K562 (cell line): ENCODE data around the gene HPS4. TPM values are rescaled to one million over a fixed set of nuclear protein-coding genes. Genes with fewer than 3 reads are reported as not detected.
A peak's percentile ranks its signal among the peaks of the same experiment; 100 is the strongest.

Experiments used
- ATAC-seq: fragments of 200-7000 bp; cut with Tn5 transposase; 3 replicates; pipeline ENCODE4 v1.9.1; 2020; ENCODE audit warnings: moderate library complexity
- BruUV-seq: library from RNA; stranded (reverse); fragments of 400-500 nt; replicated peaks from 2 replicates; lab custom pipeline; 2021; lab: Mats Ljungman, UMichigan
- CTCF ChIA-PET: fragments of 300-600 bp; formaldehyde crosslinking; extraction: SDS; loops from one replicate; lab custom pipeline; 2021; ENCODE audit warnings: low intra/inter-chr PET ratio; lab: Yijun Ruan, JAX
- POLR2A ChIA-PET: fragments of 300-600, 350-650 bp; sonication (Branson Sonifier 250); formaldehyde crosslinking; extraction: SDS; loops from one replicate; lab custom pipeline; 2021; ENCODE audit warnings: antibody characterized with exemption, inconsistent platforms; lab: Yijun Ruan, JAX
- DNase-seq, 4 experiments: peaks; one replicate each; pipeline versions ENCODE4 v3.0.0 to v3.0.0-alpha.2; 2011 to 2018; ENCODE audit warnings: low spot score in 3 of 4, mixed read lengths in 3 of 4; ENCODE audit errors: extremely low read depth in 1 of 4
- FAIRE-seq: peaks from 2 replicates; lab custom pipeline; 2011; peaks lifted over from hg19 to GRCh38; lab: Jason Lieb, UNC
- H2AFZ ChIP-seq: 2 replicates; pipeline ENCODE4 v1.6.0; 2011; ENCODE audit warnings: low read depth, low read length, control low read depth, inconsistent platforms
- H3K27ac ChIP-seq: fragments of 200-600 bp; 3 replicates; pipeline ENCODE4 v1.8.0; 2011; ENCODE audit warnings: low read depth, mild to moderate bottlenecking, control low read depth, inconsistent platforms, low read length, moderate library complexity, mixed read lengths; ENCODE audit errors: extremely low read depth
- H3K27me3 ChIP-seq, 2 experiments: fragments of 300-600 bp in 1 of 2; 2 replicates in 1 of 2; 3 replicates in 1 of 2; pipeline versions ENCODE4 v1.6.0 to v1.8.0; 2011; ENCODE audit warnings: inconsistent platforms in 2 of 2, low read length in 2 of 2, mild to moderate bottlenecking in 1 of 2, mixed read lengths in 1 of 2, moderate library complexity in 1 of 2; ENCODE audit not compliant: control insufficient read depth in 2 of 2, insufficient read depth in 2 of 2
- H3K36me3 ChIP-seq: fragments of 300-600 bp; 3 replicates; pipeline ENCODE4 v1.8.0; 2011; ENCODE audit warnings: mild to moderate bottlenecking, low read length, inconsistent platforms; ENCODE audit not compliant: control insufficient read depth, insufficient read depth
- H3K4me1 ChIP-seq, 2 experiments: fragments of 200-600 bp in 1 of 2; replicated peaks in 1 of 2; 2 replicates in 1 of 2; 3 replicates in 1 of 2; pipeline versions ENCODE4 v1.5.1 to v1.8.0; 2011; ENCODE audit warnings: inconsistent platforms in 2 of 2, low read length in 2 of 2, mild to moderate bottlenecking in 1 of 2, mixed read lengths in 1 of 2, moderate library complexity in 1 of 2; ENCODE audit not compliant: control insufficient read depth in 2 of 2, insufficient read depth in 2 of 2
- H3K4me2 ChIP-seq: 2 replicates; pipeline ENCODE4 v1.6.1; 2011; ENCODE audit warnings: low read length, control low read depth, inconsistent platforms, mixed read lengths; ENCODE audit not compliant: insufficient read depth
- H3K4me3 ChIP-seq: fragments of 200-600 bp; sonication (generic), shearing (Covaris generic); 2 replicates; pipeline ENCODE4 v1.5.1; 2016; ENCODE audit warnings: control low read depth, inconsistent platforms
- H3K79me2 ChIP-seq: fragments of 200-600 bp; 3 replicates; pipeline ENCODE4 v1.8.0; 2011; ENCODE audit warnings: low read length, inconsistent platforms; ENCODE audit not compliant: control insufficient read depth, insufficient read depth
- H3K9ac ChIP-seq, 2 experiments: 2 replicates each; pipeline versions ENCODE4 v1.6.0 to v1.6.1; 2011; ENCODE audit warnings: low read depth in 2 of 2, low read length in 2 of 2, control low read depth in 1 of 2, inconsistent platforms in 1 of 2, mild to moderate bottlenecking in 1 of 2, mixed read lengths in 1 of 2; ENCODE audit not compliant: insufficient read depth in 1 of 2
- H3K9me1 ChIP-seq: one replicate; pipeline ENCODE4 v1.6.0; 2011; ENCODE audit warnings: inconsistent platforms, mild to moderate bottlenecking, low read length, moderate library complexity; ENCODE audit not compliant: control insufficient read depth, insufficient read depth
- H3K9me3 ChIP-seq: replicated peaks from 2 replicates; pipeline ENCODE4 v1.5.1; 2011; ENCODE audit warnings: low read depth, low read length, inconsistent platforms; ENCODE audit not compliant: control insufficient read depth, insufficient read depth
- H4K20me1 ChIP-seq: replicated peaks from 2 replicates; pipeline ENCODE4 v1.6.1; 2011; ENCODE audit warnings: low read length, inconsistent platforms, mixed read lengths; ENCODE audit not compliant: control insufficient read depth, insufficient read depth
- CEBPB ChIP-seq: fragments of 450-650 bp; IDR thresholded peaks from 2 replicates; pipeline ENCODE4 v1.6.1; 2016; ENCODE audit warnings: missing genetic modification characterization, missing compliant biosample characterization
- CEBPG ChIP-seq, 3 experiments: fragments of 200-800 bp in 1 of 3; sonication (Bioruptor generic) in 1 of 3; sonication (generic) in 1 of 3; formaldehyde crosslinking in 1 of 3; IDR thresholded peaks in 2 of 3; conservative IDR thresholded peaks in 1 of 3; 2 replicates each; pipeline versions ENCODE4 v1.6.1 to v1.8.0; 2016 to 2022; ENCODE audit warnings: missing compliant biosample characterization in 2 of 3, missing genetic modification characterization in 2 of 3, mild to moderate bottlenecking in 1 of 3, missing genetic modification reagents in 1 of 3
- FOXK1 ChIP-seq: sonication (generic); formaldehyde crosslinking; IDR thresholded peaks from 2 replicates; pipeline ENCODE4 v1.8.0; 2022; ENCODE audit warnings: missing genetic modification reagents, mild to moderate bottlenecking, borderline replicate concordance
- HDAC2 ChIP-seq: fragments of 450-650 bp; IDR thresholded peaks from 2 replicates; pipeline ENCODE4 v1.6.1; 2016; ENCODE audit warnings: mild to moderate bottlenecking
- MBD2 ChIP-seq: sonication (generic); IDR thresholded peaks from 2 replicates; pipeline ENCODE4 v1.6.1; 2016; ENCODE audit warnings: low read depth, borderline replicate concordance
- RBM15 ChIP-seq: fragments of 200-400 bp; formaldehyde crosslinking; IDR thresholded peaks from 2 replicates; pipeline ENCODE4 v1.6.1; 2018; ENCODE audit warnings: mild to moderate bottlenecking, low read length, moderate library complexity; ENCODE audit not compliant: insufficient read depth
- SREBF1 ChIP-seq: fragments of 150-350 bp; IDR thresholded peaks from 2 replicates; pipeline ENCODE4 v1.6.1; 2014; ENCODE audit warnings: antibody characterized with exemption, low read depth, low read length, borderline replicate concordance
- ZFP36 ChIP-seq: fragments of 150-350 bp; IDR thresholded peaks from 2 replicates; pipeline ENCODE4 v1.6.1; 2018; ENCODE audit warnings: low read length, low read depth; ENCODE audit not compliant: partially characterized antibody
- ZNF41 ChIP-seq: fragments of 250-450 bp; sonication (Bioruptor Pico); conservative IDR thresholded peaks from 2 replicates; pipeline ENCODE4 v1.4.0; 2020; ENCODE audit warnings: mild to moderate bottlenecking
- WGBS: fragments of 100-300 bp; shearing (Covaris generic); methylation state at CpG from one replicate; pipeline ENCODE4 v1.1.6; 2016; ENCODE audit warnings: low coverage, mixed read lengths; ENCODE audit not compliant: insufficient coverage; ENCODE audit errors: missing lambda C conversion rate; 5-methylcytosine and 5-hydroxymethylcytosine counted together
- in situ Hi-C: fragments of 300-500 bp; cut with MboI; formaldehyde crosslinking; loops from 4 replicates; pipeline ENCODE4 v1.15.0; 2018; ENCODE audit warnings: inconsistent platforms, mixed read lengths
- intact Hi-C: fragments of 100-400 bp; cut with micrococcal nuclease; formaldehyde crosslinking; loops from 2 replicates; pipeline ENCODE4 v1.14.2; 2022
- polyA plus RNA-seq, 8 experiments: library from polyadenylated mRNA; depleted of rRNA in 4 of 8; stranded (reverse) in 5 of 8; unstranded in 3 of 8; fragments of >200 nt; fragmentation: Nextera tagmentation in 2 of 8; fragmentation: Illumina TruSeq in 1 of 8; extraction: Ambion mirVana in 2 of 8; extraction: Trizol in 1 of 8; gene quantifications; 2 replicates each; pipeline versions ENCODE4 v1.2.1 to v1.2.3, GENCODE V29; 2011 to 2014; ENCODE audit warnings: inconsistent platforms in 1 of 8, missing spikeins in 1 of 8
- total RNA-seq, 7 experiments: library from RNA; depleted of rRNA in 6 of 7; stranded (reverse); fragments of >200 nt in 6 of 7; fragmentation: Illumina TruSeq in 2 of 7; extraction: Trizol in 2 of 7; gene quantifications; 2 replicates each; pipeline versions ENCODE4 v1.2.1 to v1.2.3, GENCODE V29; 2011 to 2021; ENCODE audit warnings: low replicate concordance in 1 of 7
- TF ChIP-seq, protein P1 (sequence below): fragments of 450-650 bp; IDR thresholded peaks from 2 replicates; pipeline ENCODE4 v1.6.1; 2016
- TF ChIP-seq, protein P2 (sequence below), 3 experiments: fragments of 200-800 bp in 1 of 3; sonication (Bioruptor generic) in 1 of 3; sonication (generic) in 1 of 3; formaldehyde crosslinking in 1 of 3; IDR thresholded peaks; 2 replicates each; pipeline versions ENCODE4 v1.6.1 to v1.8.0; 2016 to 2022; ENCODE audit warnings: mild to moderate bottlenecking in 2 of 3, missing compliant biosample characterization in 2 of 3, missing genetic modification characterization in 2 of 3, missing genetic modification reagents in 1 of 3

The HPS4 gene
- total and polyA plus RNA-seq, 9 of the 15 experiments (the other 6 are each of a cell fraction or from before 2014, with no cell fraction given) = 12.8 to 29.2 (median 25.3) TPM

DNA sequence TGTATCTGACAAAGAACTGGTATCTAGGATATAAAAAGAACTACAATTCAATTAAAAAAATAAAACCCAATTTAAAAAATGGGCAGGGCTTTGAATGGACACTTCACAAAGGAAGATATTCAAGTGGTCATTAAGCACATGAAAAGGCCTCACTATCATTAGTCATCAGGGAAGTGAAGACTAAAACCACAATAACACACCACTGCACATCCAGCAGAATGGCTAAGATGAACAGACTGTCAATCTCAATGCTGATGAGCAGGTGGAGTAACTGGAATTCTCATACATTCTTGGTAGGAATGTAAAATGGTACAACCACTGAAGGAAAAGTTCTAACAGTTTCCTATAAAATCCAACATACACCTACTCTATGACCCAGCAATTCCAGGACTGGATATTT, 8.9 kb downstream of the HPS4 start:
- DNase-seq (no peak), FAIRE-seq (no peak), ATAC-seq (no peak)
- H3K79me2 ChIP-seq = peaks cover 33% of the 10 kb centered on the region
- ChIA-PET CTCF (no interaction called here), POLR2A (no interaction called here)
- intact Hi-C loops = no loop called here
- H3K27ac ChIP-seq = no peak overlapping the region
- peaks cover 2% of the 10 kb centered on the region for H3K9me1 ChIP-seq
- in situ Hi-C loops = no loop called here
- no peaks in the 10 kb centered on the region for H3K9me3 ChIP-seq
- H3K27me3 ChIP-seq = no peaks in the 10 kb centered on the region
- peaks cover 78% of the 10 kb centered on the region; the same call in 2 of the 3 replicates for H3K36me3 ChIP-seq
- TF ChIP-seq, protein P1, sequence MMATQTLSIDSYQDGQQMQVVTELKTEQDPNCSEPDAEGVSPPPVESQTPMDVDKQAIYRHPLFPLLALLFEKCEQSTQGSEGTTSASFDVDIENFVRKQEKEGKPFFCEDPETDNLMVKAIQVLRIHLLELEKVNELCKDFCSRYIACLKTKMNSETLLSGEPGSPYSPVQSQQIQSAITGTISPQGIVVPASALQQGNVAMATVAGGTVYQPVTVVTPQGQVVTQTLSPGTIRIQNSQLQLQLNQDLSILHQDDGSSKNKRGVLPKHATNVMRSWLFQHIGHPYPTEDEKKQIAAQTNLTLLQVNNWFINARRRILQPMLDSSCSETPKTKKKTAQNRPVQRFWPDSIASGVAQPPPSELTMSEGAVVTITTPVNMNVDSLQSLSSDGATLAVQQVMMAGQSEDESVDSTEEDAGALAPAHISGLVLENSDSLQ = peak; percentile 53; the same call in 1 of the 2 replicates
- TF ChIP-seq HDAC2 = no peak
- H2AFZ ChIP-seq = no peak overlapping the region
- no TSS peak for BruUV-seq
- peaks cover 0 to 14% of the 10 kb centered on the region in 2 experiments; a peak in 2 of 5 replicates for H3K4me1 ChIP-seq
- no peak overlapping the region for H3K4me2 ChIP-seq
- H3K9ac ChIP-seq = no peak overlapping the region
- no peaks in the 10 kb centered on the region for H4K20me1 ChIP-seq
- no peak overlapping the region for H3K4me3 ChIP-seq

DNA sequence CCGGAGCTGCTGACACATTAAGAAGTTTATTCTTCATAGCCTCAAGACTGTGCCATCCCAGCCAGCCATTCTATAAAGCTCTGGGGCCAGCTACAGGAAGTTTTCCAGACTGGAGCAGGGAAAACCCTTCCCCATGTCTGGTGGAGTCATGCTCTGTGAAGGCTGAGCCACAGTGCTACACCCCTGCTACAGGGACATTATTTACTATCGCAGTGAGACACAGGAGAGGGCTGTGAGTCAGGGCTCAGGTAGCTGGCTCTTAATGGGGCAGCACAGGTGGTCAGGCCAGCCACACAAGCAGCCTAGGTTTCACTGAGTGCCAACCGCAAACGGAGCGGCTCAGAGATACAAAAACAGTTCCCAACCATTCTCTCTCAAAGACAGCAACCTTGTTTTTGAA, 12.1 kb downstream of the HPS4 start:
- Histone ChIP-seq H3K27ac (no peak overlapping the region), H3K4me2 (no peak overlapping the region), H3K9me1 (peaks cover 2% of the 10 kb centered on the region), H3K79me2 (peaks cover 2% of the 10 kb centered on the region; the same call in 1 of the 3 replicates), H3K36me3 (peaks cover 87% of the 10 kb centered on the region; the same call in 2 of the 3 replicates), H3K9me3 (no peaks in the 10 kb centered on the region), H3K27me3 (no peaks in the 10 kb centered on the region), H4K20me1 (no peaks in the 10 kb centered on the region), H3K4me3 (no peak overlapping the region), H3K9ac (no peak overlapping the region), H2AFZ (no peak overlapping the region), H3K4me1 (no peaks in the 10 kb centered on the region; a peak in 1 of 5 replicates)
- no TSS peak for BruUV-seq
- CTCF ChIA-PET = no interaction called here
- DNase-seq = no peak
- in situ Hi-C loops (no loop called here), intact Hi-C loops (no loop called here)
- POLR2A ChIA-PET = interaction anchor here (0.7 kb wide), 1 partner anchor 19 kb away, joined by 3 read pairs; no protein-coding TSS in a partner anchor
- FAIRE-seq = no peak
- 60% methylated on average over 3 of the region's 5 CpGs for WGBS
- no peak for ATAC-seq
- TF ChIP-seq CEBPB (tag) = no peak
- TF ChIP-seq ZNF41 (CRISPR knock-in tag) = no peak
- no peak for TF ChIP-seq FOXK1 (CRISPR knock-in tag)
- TF ChIP-seq RBM15 = no peak
- no peak for TF ChIP-seq SREBF1
- TF ChIP-seq, protein P2, sequence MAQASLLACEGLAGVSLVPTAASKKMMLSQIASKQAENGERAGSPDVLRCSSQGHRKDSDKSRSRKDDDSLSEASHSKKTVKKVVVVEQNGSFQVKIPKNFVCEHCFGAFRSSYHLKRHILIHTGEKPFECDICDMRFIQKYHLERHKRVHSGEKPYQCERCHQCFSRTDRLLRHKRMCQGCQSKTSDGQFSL (CRISPR knock-in tag; IDR thresholded peaks at IDR 0.05) = no peak
- TF ChIP-seq, protein P2 (tag; IDR thresholded peaks at IDR 0.05) = no peak
- TF ChIP-seq ZFP36 = no peak
- TF ChIP-seq MBD2 = no peak
- TF ChIP-seq CEBPG (CRISPR knock-in tag; IDR thresholded peaks at IDR 0.05) = no peak
- no peak for TF ChIP-seq CEBPG (tag; conservative IDR thresholded peaks at IDR 0.05 in 1 of 2, IDR thresholded peaks at IDR 0.05 in 1 of 2)
